Subcutaneous adipose tissue (tissue), 4 donors: Measurements from ENCODE around the gene SUN2. TPM values are rescaled to one million over a fixed set of nuclear protein-coding genes. Genes with fewer than 3 reads are reported as not detected.

Experiments used
- total RNA-seq, 4 donors: library from RNA; depleted of rRNA; stranded (reverse); fragments of >200 nt; gene quantifications; one replicate each; pipeline ENCODE4 v1.1.0, GENCODE V29; 2016
- TF ChIP-seq, protein P1 (sequence below): fragments of 450-650 bp; IDR thresholded peaks from one replicate; pipeline ENCODE4 v1.5.1; 2016; ENCODE audit warnings: low read depth, mild to moderate bottlenecking, control low read depth, antibody characterized with exemption, moderate library complexity

SUN2 gene
- total RNA-seq, 4 donors from 2014 or later, result 177 to 749 (median 361) TPM

DNA sequence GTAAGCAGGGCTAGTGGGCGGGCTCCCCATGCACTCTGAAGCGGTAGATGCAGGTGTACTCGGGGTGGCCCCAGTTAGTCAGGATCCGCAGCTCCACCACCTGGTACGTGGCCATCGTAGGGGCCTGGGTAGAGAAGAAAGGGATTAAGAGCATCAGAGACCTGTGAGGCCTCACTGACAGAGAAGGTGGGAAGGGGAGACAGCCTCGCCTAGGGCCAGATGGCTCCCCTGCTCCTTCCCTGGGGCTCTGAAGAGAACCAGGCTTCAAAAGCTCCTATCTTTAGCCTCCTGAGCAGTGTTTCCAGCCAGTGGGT lies 19.6 kb downstream of the SUN2 start:
- TF ChIP-seq, protein P1, sequence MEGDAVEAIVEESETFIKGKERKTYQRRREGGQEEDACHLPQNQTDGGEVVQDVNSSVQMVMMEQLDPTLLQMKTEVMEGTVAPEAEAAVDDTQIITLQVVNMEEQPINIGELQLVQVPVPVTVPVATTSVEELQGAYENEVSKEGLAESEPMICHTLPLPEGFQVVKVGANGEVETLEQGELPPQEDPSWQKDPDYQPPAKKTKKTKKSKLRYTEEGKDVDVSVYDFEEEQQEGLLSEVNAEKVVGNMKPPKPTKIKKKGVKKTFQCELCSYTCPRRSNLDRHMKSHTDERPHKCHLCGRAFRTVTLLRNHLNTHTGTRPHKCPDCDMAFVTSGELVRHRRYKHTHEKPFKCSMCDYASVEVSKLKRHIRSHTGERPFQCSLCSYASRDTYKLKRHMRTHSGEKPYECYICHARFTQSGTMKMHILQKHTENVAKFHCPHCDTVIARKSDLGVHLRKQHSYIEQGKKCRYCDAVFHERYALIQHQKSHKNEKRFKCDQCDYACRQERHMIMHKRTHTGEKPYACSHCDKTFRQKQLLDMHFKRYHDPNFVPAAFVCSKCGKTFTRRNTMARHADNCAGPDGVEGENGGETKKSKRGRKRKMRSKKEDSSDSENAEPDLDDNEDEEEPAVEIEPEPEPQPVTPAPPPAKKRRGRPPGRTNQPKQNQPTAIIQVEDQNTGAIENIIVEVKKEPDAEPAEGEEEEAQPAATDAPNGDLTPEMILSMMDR, result no peak

DNA sequence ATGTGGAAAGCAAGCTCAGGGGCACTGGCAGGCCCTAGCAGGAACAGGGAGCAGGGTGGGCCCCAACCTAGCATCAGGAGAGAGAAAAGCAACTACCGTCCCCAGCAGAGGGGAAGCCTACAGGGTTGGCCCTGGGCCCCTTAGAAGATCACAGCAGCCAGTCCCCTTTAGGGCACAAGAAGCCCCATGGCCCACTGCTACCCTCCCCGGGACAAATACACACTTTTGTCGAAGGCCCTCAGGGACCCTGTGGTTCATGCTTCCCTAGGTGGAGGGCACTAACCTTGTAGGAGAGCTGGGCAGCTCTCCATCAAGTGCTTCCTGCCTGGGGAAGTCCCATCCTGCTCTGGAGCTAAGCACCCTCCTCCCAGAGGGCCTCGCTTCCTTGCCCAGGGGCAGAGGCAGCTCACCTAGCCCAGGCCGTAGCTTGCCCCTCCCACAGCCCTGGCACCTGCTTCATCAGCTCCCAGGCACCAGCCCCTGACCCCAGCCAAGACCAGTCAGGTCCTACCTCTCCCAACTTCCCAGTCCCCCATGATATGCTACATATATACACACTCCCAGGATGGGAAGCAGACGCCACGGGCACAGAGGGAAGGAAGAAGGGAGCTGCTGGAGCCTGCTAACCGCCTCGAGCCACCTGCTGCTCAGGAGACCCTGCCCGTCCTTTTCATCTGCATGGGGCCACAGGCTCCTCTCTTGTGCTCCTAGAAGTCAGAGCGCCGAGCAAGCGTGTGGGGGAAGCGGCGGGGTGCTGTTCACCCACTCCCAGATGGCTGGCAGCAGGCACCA lies 20.1 kb downstream of the SUN2 start:
- TF ChIP-seq, protein P1, result no peak

DNA sequence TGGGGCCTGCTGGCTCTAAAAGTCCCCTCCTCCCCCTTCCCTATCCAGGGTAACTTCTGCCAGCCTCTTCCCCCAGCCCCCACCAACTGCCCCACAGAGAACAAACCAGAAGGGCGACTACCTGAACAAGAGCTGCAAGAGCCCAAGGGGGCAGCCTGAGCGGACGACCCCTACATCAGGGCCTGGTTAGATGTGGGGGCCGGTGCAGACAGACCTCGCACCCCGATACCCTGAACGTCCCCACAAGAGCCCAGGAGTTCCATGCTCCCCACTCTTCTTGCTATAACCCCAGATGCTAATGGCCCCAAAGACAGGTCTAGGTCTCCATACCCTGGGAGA lies 20.7 kb downstream of the SUN2 start:
- TF ChIP-seq, protein P1, result no peak

DNA sequence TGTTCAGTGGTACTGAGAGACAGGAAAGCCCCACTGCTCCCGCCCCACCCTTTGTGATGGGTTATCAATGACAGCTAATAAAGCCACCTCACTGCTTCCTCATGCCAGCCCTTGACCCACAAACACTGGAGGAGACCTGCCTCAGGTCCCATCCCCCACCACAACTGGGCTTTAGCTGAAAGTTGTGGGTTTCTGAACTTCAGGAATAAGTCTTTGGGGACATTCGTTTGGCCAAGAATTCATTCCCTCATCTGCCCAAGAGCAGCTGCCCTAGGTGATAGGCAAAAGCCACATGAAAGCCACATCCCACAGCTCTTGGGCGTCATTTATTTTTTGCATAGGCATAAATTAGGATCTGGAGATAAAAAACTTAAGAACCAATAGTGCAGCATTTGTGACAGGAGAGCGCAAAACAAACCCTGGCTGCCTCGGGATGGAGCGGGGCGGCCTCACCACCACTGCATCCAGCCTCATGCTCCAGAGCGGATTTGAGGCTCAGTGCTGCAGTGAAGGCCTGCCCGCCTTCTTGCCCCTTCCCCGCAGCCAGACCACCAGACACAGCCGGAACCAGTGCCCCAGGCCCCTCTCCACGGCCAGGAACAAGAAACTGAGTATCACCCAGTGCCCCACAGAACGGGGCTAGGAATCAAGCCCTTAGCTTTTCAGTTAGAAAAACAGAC lies 21.2 kb downstream of the SUN2 start:
- TF ChIP-seq, protein P1, result no peak

DNA sequence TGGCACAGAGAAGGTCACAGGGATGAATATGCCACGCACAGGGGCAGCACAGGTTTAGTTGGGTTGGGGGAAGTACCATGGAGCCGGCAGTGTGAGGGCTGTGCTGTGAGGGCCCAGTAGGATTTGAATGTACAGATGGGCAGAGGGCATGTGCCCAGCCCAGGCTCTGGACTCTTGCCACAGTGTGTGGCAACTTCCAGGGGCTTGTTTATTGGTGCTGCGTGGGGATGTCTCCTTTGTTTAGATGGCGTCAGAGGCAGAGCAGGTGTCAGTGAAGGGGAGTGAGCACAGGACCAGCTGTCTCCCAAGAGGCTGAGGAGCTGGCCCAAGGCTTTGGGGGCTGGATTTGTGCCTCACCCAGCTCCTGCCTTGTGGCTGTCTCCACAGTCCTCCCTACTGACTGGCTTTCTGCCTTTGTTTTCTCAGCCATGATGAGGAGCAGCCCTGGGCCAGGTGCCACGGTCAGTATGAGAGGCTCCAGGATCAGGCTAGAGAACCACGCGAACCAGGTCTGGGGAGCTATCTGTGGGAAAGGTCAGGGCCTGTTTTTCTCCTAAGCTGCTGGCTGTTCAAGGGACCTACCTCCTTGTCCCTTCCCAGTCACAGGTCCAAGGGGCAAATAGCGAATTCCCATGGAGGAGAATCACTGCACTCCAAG lies 21.9 kb downstream of the SUN2 start:
- TF ChIP-seq, protein P1, result no peak

DNA sequence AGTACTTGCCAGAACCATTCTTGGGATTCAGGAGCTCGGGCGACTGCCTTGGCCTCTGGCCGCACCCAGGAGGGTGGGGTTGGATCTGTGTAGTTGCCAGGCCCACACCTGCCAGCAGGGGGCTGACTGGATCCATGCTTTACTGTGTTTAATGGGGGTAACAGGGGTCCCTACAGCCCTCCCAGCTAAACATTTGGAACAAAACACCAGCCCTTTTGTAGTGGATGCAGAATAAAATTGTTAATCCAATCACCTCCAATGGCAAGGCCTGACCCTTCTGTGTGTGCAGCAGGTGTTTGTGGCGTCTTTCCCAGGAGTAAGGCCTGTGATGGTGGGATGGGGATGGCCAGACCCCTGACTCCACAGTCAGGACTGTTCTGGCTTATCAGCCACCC lies 22.5 kb downstream of the SUN2 start:
- TF ChIP-seq, protein P1, result no peak

DNA sequence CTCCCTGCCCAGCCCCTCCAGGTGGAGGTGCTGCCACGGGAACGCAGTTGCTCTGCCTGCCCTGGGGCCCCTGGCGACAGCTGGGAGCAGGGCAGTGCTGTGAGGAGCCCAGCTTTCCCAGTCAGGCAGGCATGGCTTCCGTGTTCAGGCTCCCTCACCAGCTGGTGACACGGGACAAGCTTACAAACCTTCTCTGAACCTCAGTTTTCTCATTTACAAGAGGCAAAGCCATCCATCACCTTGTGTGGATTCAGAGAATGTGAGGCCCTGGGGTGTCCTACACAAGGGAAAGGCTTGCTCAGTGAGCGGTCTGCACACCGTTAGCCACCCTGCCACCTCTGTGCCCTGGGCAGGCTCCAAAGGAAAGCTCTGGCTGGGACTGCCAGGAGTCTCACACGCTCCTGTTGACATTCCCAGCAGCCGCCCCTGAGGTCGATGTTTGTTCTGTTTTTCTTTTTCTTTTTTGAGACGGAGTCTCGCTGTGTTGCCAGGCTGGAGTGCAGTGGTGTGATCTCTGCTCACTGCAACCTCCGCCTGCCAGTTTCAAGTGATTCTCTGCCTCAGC lies 23.5 kb downstream of the SUN2 start:
- TF ChIP-seq, protein P1, result no peak
